Adipose tissue (tissue), 3 donors: ENCODE data around the gene MCTP1. TPM values are rescaled to one million over a fixed set of nuclear protein-coding genes. Genes with fewer than 3 reads are reported as not detected.
"Not testable (repeated sequence)": the region's sequence is repeated elsewhere in the genome, so short reads cannot be mapped to it uniquely, and the experiment has no call there.

ENCODE experiments used
- H3K27ac ChIP-seq: one replicate; pipeline ENCODE4 v1.5.1; 2013; ENCODE audit warnings: low read depth, low read length
- WGBS, 3 donors: extraction: QIAGEN DNeasy Blood & Tissue Kit; methylation state at CpG; one replicate each; pipeline ENCODE4 v1.1.7; 2013; 5-methylcytosine and 5-hydroxymethylcytosine counted together
- polyA plus RNA-seq, 3 donors: library from polyadenylated mRNA; stranded (reverse); fragments of 200-250 nt; gene quantifications; one replicate each; pipeline ENCODE4 v1.2.3, GENCODE V29; 2013
- donor health status: healthy with polysubstance abuse.
- donor health status: Bipolar disorder and iron deficiency.
- donor health status: healthy.

The MCTP1 gene
- polyA plus RNA-seq, 3 donors, result 1.5 to 14.9 (median 13.3) TPM

DNA sequence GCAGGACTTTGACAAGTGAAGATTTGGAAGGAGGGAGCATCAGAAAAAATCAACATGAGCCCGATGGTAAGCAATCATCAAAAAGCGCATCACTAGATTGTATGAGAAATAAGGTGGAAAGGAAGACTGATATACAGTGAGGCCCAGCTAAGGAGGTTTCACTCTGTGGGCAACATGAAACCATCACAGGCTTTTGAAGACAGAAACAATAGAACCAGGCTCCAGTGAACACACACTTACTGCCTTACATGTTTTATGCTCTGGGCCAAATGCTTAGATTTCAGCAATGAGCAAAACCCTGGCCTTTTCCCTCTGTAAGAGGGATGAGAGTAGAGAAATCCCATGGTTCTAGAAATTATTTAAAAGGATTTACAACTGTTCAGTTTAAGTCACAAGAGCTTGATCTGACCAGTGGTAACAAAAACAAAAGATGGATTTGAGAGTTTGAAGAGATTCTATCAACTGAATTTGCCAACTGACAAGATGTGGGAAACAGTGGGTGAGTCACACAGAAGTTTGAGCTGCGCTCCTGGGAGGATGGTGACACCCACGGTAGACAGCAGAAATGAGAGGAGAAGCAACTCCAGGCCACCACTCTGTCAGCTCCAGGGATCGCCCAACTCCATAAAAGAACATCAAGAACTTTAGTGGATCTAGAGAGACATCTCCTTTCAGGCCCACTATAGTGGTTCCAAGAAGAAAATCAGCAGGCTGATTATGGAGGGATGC, 261.8 kb downstream of the MCTP1 start:
- 72 to 74% (median 72%) methylated on average over 5 of the region's 5 CpGs for WGBS, 3 donors
- H3K27ac ChIP-seq, result no peak overlapping the region

DNA sequence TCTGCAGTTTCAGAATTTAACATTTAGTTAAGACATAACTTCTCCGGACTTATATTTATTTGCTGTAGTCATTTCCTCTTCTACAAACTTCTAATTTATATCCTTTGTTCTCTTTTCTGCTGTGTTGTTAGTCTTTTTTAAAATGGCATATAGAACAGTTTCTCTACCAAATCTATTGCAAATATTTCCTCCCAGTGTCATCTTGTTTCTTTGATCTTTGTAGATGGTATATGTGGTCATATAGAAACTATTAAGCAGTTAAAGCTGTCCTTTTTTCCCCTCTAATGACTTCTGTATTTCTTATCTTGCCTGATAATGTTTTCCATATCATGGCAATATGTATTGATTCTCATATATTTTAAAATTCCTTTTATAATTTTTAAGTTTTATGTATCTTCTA, 264.5 kb downstream of the MCTP1 start:
- 0 to 45% (median 0%) methylated on average over 1 of the region's 1 CpG for WGBS, 3 donors
- H3K27ac ChIP-seq, result no peak overlapping the region

DNA sequence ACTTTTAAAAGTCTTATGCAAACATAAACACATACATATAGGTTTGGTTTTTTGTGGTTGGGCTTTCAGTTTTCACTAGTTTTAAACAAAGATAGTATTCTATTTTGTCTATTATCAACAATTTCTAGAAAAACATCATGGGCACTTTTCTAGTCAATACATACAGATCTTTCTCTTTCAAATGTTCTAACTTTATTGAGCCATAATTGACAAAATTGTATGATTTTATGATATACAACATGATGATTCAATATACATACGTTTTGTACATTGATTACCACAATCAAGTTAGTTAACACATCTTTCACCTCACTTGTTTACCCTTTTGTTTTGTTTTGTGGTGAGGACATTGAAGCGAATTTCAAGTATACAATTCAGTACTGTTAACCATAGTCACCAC, 265.9 kb downstream of the MCTP1 start:
- H3K27ac ChIP-seq, result no peak overlapping the region
- WGBS, 3 donors, result 55 to 84% (median 76%) methylated on average over 2 of the region's 2 CpGs

DNA sequence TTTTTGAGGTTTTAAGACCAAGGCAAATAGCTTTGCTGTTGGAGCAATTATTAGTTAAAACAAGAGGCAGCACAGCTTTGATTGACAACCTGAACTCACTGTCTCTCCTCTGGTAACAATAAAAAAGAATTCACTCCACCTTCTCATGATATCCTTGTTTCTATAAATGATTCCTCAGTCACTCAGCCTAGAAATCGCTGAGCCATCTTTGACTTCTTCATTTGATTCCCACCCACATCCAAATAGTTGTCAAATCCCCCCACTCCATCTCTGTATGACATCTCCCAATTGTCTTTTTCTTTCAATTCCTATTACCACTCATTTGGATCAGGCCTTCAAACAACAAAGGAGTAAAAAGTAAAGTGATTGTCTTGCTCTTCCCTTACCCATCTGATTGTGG, 266.4 kb downstream of the MCTP1 start:
- WGBS, 3 donors, result 80 to 95% (median 89%) methylated on average over 1 of the region's 1 CpG
- no peak overlapping the region for H3K27ac ChIP-seq

DNA sequence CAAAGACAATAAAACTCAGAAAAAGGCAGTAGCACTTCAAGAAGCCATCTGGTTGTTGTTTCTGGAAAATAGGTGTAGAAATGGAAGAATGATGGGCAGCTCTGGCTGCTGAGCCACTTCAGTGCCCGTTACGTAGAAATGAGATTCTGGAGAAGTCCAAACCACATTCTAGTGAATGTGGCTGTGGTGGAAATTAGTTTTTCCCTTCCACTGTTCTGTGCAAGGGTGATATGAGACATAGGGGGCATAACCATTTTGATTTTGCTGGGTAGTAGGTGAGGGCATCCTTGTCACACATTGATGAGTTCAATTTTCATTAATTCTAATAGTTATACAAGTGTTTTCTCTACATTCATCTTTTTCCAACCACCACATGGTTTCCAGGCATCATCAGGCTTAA, 275.1 kb downstream of the MCTP1 start:
- H3K27ac ChIP-seq, result no peak overlapping the region
- WGBS, 3 donors, result 87 to 97% (median 91%) methylated on average over 2 of the region's 2 CpGs

DNA sequence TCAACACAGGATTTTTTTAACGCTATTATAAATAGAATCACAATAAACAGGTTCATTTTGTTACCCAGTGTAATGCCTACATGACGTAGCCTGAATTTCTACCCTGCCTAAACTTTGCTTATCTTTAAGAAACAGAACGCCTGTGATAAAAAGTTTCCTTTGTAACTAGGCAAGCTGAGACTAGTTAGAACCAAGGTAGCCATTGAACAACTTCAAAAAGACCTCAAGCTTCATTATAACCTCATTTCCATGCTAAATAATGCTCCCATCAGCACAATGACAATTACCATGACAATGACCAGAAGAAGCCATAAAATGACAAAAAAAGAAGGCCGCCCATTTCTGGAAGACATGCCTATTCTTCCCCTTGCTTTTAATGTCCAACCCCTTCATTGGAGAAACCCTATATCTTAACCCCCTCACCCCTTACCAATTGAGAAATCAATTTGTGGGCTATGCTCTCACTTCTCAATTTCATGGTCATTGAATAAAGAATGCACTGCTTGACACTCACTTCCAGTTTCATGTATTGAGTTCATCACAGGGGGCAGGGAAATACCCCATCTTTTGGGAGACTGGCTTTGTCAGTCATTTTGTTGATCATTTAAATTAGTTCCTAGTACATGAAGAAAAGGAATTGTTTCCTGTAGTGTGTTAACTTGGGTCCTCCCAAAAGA, 276.8 kb downstream of the MCTP1 start:
- 74 to 90% (median 89%) methylated on average over 4 of the region's 4 CpGs for WGBS, 3 donors
- no peak overlapping the region for H3K27ac ChIP-seq

DNA sequence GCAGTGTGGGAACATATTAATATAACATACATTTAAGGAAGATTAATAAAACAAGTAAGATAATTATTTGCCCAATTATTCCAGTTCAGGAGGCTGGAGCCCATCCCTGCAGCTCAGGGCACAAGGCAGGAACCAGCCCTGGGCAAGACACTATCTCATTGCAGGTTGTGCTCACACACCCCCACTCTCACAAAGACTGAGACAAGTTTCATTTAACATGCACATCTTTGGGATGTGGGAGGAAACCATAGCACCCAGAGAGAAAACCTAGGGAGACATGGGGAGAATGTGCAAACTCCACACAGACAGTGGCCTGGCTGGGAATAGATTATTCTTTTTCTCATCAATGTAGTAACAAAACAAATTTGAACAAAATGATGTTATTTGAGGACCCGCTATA, 279.1 kb downstream of the MCTP1 start:
- no peak overlapping the region for H3K27ac ChIP-seq
- 97 to 100% (median 99%) methylated on average over 1 of the region's 1 CpG for WGBS, 3 donors

DNA sequence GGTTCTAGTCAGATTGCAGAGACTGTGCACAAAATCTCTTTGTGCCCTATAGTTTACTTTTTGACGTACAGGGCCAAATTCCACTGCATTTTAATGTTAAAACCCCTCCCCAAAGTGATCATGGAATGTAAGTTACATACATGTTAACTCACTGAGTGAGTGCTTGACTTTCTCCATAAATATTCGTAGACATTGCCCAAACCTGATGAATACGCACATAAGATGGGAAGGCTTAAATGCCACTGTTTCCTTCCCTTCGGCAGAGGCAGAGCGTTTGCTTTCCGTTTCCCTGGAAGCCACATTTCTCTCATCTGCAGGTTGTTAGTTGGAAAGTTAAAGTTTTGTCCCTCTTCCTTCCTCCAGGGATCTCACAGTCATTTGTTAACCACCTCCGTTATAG, 286.2 kb downstream of the MCTP1 start:
- 36 to 67% (median 66%) methylated on average over 7 of the region's 7 CpGs for WGBS, 3 donors
- H3K27ac ChIP-seq, result no peak overlapping the region

DNA sequence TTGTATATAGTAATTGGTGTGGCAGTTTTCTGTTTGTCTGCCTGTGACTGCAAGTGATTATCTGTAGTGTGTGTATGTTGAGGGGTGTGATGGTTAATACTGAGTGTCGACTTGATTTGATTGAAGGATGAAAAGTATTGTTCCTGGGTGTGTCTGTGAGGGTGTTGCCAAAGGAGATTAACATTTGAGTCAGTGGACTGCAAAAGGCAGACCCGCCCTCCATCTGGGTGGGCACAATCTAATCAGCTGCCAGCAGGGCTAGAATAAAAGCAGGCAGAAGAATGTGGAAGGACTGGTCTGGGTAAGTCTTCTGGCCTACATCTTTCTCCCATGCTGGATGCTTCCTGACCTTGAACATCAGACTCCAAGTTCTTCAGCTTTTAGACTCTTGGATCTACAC, 290.4 kb downstream of the MCTP1 start:
- H3K27ac ChIP-seq, result not testable (repeated sequence)
- WGBS, 3 donors, result 72 to 91% (median 80%) methylated on average over 2 of the region's 2 CpGs

DNA sequence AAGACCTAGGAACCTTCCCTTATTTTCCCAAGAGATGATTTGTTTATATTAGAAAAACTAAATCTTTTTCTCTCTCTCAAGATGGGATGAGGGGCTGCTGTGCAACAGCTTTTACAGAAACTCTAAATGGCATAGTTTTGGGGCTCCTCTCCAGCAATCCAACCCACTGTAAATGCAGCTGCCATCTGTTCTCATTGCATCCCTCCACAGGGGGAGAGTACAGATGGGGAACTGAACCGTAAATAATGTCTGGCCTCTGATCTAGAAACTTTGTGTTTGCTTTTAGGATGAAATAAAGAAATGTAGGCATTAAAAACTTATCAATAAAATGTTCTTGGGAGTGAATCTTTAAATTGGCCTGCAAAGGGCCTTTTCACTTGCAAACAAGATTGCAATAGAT, 291.4 kb downstream of the MCTP1 start:
- WGBS, 3 donors, result 78 to 88% (median 80%) methylated on average over 1 of the region's 1 CpG
- no peak overlapping the region for H3K27ac ChIP-seq

DNA sequence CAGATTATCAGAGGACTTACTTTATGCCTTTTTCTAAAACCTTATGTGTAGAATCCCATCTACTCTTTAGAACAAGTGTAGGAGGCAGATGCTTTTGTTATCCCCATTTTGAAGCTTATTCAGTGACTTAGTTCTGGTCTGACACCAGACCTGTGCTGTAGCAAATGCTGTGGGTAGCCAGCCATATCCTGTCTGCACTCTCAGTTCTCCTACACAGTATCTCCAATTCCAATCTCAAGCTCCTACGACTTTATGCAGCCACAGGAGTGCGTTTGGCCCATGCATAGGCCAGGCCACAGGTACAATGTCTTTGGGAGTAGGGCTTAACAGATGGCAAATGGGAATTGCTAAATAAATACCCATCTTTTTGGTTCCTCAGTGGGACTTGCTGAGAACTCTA, 292.6 kb downstream of the MCTP1 start:
- no peak overlapping the region for H3K27ac ChIP-seq
- WGBS, 3 donors, result 78 to 87% (median 78%) methylated on average over 2 of the region's 2 CpGs

DNA sequence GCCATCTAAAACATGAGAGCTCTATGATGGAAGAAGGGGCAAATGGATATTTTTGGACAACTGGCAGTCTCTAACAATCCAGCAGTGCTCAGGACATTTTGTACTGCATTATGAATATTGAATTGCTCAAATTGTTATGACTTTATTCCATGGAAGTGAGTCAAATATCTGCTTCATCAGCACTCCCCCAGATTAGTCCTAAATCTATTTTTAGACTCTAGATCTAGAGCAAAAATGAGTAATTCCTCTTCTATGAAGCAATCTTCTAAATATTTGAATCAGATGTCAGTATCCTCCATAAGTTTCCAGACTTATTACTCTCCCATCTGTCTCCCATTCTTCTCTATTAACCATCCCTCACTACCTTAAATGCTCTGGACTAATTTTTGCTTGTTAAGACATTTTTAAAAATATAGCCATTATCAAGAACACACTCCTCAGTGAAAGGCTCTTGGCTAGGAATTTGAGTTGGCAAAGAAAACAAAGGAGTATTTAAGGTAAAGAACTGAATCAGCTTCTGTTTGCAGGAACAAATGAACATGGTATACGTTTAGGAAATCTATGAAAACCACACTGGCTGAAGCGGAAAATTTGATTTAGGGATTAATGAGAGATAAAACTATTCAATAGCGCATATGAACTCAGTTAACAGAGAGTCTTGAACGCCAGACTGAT, 300.9 kb downstream of the MCTP1 start:
- WGBS, 3 donors, result 62 to 82% (median 65%) methylated on average over 4 of the region's 4 CpGs

DNA sequence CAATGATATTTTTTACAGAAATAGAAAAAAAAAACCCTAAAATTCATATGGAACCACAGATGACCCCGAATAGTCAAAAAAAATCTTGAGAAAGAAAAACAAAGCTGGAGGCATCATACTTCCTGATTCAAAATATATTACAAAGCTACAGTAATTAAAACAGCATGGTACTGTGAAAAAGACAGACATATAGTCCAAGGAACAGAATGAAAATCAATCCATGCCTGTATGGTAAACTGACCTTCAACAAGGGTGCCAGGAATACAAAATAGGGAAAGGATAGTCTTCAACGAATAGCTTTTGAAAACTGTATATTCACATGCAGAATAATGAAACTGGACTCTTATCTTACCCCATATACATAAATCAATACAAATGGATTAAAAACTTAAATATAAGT, 307.5 kb downstream of the MCTP1 start:
- 35 to 78% (median 66%) methylated on average over 2 of the region's 2 CpGs for WGBS, 3 donors
- H3K27ac ChIP-seq, result no peak overlapping the region

More for the DNA sequence above, 300.9 kb downstream of the MCTP1 start:
- H3K27ac ChIP-seq, result no peak overlapping the region

DNA sequence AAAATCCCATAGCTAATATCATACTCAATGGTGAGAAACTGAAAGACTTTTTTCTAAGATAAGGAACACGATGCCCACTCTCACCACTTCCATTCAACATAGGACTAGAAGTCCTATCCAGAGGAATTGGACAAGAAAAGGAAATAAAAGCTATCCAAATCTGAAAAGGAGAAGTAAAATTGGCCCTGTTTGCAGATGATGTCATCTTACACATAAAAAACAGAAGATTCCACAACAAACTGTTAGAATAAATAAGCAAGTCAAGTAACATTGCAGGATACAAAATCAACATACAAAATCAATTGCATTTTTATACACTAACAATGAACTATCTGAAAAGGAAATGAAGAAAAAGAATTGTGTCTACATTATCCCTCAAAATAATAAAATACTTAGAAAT, 308.0 kb downstream of the MCTP1 start:
- 79 to 97% (median 97%) methylated on average over 1 of the region's 1 CpG for WGBS, 3 donors
- no peak overlapping the region for H3K27ac ChIP-seq

DNA sequence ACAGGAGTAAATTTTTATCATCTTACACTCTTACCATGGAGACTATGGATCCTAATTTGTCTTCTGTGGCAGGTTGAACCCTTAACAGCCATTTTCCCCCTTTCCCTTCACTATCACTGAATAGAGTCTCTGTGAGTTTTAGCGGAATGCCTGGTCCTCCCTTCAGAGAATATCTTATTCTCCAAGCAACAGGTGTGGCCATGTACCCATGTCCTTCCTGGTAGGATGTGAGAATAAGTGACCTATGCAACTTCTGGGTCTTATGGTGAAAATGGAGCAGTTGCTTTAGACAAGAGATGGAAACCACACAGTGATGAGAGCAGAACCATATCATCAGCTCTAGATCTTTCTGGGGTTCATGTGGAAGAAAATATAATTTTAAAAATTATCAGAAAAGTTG, 312.6 kb downstream of the MCTP1 start:
- 85 to 98% (median 90%) methylated on average over 1 of the region's 1 CpG for WGBS, 3 donors
- no peak overlapping the region for H3K27ac ChIP-seq

DNA sequence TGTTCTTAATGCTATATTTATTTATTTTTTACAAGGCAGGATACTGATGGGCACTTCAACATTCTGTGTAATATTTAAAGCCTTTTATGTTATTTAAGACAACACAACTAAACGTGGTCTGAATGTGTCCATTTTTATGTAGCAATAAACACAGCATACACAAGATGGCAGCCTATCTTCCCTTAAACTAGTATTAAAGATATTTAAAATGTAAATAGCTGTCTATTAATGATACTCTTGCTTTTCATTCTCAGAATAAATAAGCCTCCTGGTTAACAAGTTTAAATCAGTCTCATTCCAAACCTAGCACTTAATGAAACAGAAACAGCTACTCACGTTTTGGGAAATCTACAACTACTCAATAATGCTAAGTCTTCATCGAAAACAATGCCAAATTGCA, 315.7 kb downstream of the MCTP1 start:
- H3K27ac ChIP-seq, result no peak overlapping the region
- 38 to 49% (median 45%) methylated on average over 3 of the region's 3 CpGs for WGBS, 3 donors

DNA sequence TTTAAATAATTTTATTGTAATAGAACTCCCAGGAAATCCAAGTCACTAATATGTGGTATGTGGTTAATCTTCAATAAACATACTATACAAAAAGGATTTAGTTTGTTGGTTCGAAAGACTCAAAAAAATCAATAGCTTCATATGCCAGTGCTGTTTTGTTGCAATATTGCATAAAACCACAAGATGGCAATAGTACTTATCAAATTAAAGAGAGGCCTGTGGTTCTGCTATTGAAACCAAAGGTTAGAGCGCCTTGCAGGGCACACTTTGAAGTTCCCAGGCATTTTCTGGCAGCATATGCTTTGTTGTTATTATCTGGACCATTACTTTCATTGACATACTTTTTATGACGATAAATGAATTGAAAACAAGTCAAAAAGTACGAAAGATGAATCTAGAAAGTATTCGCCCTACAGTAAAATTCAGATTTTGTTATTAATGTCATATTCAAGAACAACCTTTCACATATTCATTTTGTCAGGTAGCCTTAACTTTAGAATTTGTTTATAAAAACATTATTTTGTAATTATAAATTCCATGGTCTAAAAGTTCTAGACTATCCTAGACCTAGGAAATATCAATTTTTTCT, 316.3 kb downstream of the MCTP1 start:
- WGBS, 3 donors, result 38 to 45% (median 44%) methylated on average over 5 of the region's 5 CpGs
- H3K27ac ChIP-seq, result no peak overlapping the region

DNA sequence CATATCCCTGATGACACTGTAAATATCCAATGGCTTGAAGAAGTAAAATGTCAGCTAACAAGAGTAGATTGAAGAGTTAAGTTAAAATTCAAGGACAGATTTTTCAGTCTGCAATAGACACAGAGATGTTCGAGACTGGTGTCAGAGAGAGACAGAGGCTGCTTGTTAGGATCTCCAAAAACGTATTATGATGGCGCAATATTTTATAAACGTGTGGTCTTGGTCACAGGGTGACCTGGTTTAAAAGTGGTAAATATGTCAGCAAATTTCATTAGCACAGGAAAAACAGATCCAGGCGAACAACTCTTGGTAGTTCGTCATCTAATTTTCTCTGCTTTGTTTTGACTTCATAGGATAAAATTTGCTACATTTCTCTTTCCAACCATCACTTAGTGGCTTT, 317.4 kb downstream of the MCTP1 start:
- H3K27ac ChIP-seq, result no peak overlapping the region
- WGBS, 3 donors, result 68 to 76% (median 73%) methylated on average over 6 of the region's 6 CpGs

DNA sequence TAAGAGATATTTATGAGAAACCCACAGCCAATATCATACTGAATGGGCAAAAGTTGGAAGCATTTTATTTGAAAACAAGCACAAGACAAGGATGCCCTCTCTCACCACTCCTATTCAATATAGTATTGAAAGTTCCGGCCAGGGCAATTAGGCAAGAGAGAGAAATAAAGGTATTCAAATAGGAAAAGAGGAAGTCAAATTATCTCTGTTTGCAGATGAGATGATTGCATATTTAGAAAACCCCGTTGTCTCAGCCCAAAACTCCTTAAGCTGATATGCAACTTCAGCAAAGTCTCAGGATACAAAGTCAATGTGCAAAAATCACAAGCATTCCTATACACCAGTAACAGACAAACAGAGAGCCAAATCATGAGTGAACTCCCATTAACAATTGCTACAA, 325.6 kb downstream of the MCTP1 start:
- WGBS, 3 donors, result 56 to 59% (median 58%) methylated on average over 2 of the region's 2 CpGs
- not testable (repeated sequence) for H3K27ac ChIP-seq
